Stomach (tissue), 4 donors: ENCODE data around the gene AKAP8L.

ENCODE experiments used
- CTCF ChIP-seq, 7 experiments: fragments of 450-650 bp in 4 of 7; fragments of 200-600 bp in 3 of 7; sonication (generic) in 3 of 7; IDR thresholded peaks; one replicate each; pipeline ENCODE4 v1.5.1; 2016 to 2019; ENCODE audit warnings: antibody characterized with exemption in 7 of 7, control low read depth in 2 of 7, mild to moderate bottlenecking in 1 of 7
- EP300 ChIP-seq: sonication (generic); formaldehyde crosslinking; IDR thresholded peaks from one replicate; pipeline ENCODE4 v1.6.1; 2017; ENCODE audit warnings: antibody characterized with exemption
- POLR2A ChIP-seq, 4 donors: fragments of 450-650 bp; IDR thresholded peaks; one replicate each; pipeline ENCODE4 v1.6.1; 2016; ENCODE audit warnings: antibody characterized with exemption in 4 of 4, control low read depth in 2 of 4, mild to moderate bottlenecking in 1 of 4, moderate library complexity in 1 of 4
- POLR2AphosphoS5 ChIP-seq, 3 donors: sonication (generic); formaldehyde crosslinking; IDR thresholded peaks; one replicate each; pipeline ENCODE4 v1.6.1; 2016; ENCODE audit warnings: antibody characterized with exemption in 3 of 3

DNA sequence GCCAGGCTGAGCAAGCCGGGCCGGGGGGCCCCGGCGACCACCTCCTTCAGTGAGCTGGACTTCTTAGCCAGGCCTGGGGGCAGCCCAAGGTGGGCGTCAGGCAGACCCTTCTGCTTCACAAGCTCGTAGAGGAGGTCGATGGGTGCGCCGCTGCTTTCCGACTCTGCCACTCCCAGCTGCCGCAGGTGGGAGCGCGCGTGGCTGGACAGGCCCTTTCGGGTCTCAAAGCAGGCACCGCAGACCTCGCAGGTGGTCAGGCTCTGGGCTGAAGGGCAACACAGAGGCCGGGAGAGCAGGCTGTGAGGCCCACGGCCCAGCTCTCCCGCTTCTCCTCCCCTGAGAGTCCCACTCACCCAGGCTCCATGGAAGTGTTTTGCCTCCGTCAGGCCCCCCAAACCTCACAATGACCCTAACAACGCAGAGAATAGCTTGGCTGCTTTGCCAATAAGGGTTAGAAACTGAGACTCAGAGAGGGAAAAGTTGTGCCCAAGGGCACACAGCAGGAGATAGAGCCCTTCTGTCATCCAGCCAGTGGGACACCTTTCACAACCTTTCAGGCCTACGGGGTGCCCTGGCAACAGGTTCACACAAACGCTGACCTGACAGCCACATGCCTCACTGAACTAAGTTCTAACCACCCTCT, 11.2 kb upstream of the AKAP8L start:
- TF ChIP-seq CTCF (IDR thresholded peaks at IDR 0.05) (no peak), POLR2A (IDR thresholded peaks at IDR 0.05) (no peak), POLR2AphosphoS5 (IDR thresholded peaks at IDR 0.05) (no peak), EP300 (no peak)
